Endometrial microvascular endothelial cells (primary cell): ENCODE results near the gene TBCD. TPM values are rescaled to one million over a fixed set of nuclear protein-coding genes. Genes with fewer than 3 reads are reported as not detected.

Source experiments
- in situ Hi-C: cut with HindIII; loops from 2 replicates; pipeline ENCODE4 v1.10.0; 2017; ENCODE audit warnings: low sequenced_read_pairs, low pct_unique_long_range_greater_than_20kb; ENCODE audit errors: inconsistent ontology term
- total RNA-seq: library from RNA; depleted of rRNA; stranded (reverse); fragments of >200 nt; gene quantifications from one replicate; pipeline ENCODE4 v1.2.3, GENCODE V29; 2015; ENCODE audit errors: inconsistent ontology term

TBCD gene
- total RNA-seq, 1 donor from 2014 or later, result 88.0 TPM

DNA sequence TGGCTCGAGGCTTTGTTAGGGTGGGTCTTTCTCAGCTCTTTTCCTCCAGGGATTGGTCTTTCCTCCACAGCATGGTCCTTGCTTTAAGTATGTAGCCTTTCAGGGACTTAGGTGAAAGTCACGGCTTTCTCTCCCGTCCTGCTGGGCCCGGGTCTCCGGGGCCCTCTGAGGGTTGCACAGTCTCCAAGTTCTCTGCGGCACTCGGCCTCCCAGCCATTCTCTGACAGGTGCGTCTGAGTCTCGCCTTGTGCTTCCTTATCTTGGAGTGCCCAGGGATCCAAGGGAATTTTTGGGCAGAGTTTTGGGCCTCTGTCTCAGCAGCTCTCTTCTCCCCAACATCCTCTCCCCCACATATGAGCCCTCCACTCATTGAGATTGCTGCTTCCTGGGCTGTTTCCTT is 51.3 kb downstream of the TBCD start:
- in situ Hi-C loops, result no loop called here

DNA sequence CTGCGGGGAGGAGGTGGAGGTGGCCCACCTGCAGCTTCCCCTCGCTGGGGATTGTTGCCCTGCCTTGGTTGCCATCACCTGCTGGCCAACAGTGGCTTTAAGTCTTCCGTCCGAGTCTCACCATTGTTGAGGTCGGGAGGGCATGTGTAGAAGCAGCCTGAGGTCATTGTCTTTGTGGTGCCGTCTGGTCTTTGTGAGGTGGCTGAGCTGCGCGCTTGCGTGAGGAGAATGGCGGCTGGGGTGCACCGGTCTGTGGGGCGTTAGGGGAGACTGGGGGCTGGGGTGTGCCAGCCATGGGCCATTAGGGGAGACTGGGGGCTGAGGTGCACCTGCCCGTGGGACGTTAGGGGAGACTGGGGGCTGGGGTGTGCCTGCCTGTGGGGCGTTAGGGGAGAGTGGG is 51.7 kb downstream of the TBCD start:
- in situ Hi-C loops, result no loop called here

DNA sequence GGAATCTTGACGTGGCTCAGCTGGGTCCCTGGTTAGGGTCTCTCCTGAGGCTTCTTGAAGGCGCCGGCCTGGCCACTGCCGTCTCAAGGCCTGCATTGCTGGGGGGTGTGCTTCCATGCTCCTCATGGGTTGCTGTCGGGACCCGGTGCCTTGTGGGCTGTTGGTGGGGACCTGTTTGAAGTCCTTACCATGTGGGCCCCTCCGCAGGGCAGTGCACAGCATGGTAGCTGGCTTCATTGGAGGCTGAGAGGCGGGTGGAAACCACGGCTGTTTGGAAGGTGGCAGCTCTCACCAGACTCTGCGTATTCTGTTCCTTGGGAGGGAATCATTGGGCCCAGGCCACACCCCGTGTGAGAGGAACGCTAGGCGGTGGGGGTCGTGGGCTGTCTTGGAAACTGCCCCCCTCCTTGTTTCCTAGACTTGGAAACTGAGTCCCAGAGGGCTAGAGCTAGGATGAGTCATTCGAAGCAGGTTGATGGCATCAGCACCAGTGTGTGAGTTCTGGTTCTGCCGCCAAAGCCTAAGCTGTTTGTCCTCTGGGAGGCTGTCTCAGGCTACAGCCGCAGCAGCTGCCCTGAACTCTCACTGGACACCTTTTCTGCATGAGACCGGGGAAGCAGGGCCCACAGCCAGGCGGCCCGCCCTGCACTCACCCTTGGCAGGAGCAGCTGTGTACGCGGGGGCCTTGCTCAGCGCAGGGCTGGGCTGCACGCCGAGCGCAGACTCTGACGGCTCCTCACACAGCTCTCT is 52.8 kb downstream of the TBCD start:
- in situ Hi-C loops, result no loop called here

DNA sequence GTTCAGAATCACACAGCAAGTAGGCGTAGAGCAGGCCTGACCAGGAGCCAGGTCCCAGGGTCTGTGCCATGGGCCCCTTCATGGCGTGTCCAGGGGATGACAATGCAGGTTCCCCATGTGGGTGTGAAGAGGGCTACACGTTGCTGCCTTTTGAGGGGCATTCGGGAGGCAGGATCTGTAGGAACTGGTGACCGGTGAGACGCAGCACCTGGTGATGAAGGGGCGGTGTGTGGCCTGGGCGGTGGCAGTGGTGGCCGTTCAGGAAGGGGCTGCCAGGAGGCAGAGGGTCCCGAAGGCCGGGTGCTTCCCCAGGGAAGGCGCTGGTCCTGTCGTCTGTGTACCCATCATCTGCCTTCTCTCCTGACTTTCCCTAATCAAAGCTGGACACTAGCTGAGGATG is 53.4 kb downstream of the TBCD start:
- in situ Hi-C loops, result no loop called here

DNA sequence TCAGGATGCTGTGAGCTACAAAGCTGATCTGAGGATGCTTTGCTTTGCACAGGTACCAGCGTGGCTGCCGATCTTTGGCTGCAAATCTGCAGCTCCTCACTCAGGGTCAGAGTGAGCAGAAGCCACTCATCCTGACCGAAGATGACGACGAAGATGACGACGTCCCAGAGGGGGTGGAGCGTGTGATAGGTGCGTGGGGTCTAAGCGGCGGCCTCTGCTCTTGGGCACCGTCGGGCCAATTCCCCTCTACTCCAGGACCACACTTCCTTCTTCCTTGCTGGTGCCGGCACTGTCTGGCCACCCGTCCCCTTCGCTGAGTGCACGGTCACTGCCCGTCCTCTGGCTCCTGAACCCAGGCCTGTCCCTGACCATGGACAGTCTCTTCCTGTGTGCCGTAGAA is 54.0 kb downstream of the TBCD start:
- in situ Hi-C loops, result no loop called here

DNA sequence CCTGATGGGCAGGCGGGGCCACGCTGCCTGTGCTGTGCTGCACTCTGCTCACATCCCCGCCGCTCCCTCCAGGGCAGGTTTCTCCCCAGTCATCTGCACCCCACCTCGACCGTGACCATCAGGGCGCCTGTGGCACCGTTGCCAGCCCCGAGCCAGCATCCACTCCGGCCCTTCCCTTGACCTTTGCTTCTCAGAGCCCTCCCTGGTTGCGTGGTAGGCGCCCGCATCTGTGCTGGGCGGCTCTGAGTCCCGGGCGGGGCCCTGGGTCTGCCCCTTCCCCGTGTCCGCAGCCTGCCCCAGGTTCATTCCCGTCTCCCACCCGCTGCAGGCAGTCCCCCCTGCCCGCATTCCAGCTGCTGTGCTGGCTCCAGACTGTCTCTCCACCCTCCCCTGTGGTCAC is 54.8 kb downstream of the TBCD start:
- in situ Hi-C loops, result no loop called here

DNA sequence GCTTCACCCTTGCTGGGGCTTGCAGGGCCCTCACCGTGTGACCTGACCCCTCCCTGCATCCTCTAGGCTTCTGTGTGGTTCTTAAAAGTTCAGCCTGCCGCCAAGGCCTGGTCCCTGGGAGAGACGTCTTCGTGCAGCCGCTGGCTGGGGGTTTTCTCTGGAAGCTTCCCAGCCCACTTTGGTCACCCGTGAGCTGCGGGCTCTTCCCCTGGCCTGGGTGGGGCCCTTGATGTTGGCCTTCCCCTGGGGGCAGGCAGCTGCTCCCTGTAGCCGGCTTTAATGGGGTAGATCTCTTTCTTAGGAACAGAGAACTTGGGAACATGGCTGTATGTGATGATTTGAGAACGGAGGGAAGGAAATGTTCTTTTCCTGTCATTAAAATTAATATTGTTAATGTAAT is 55.2 kb downstream of the TBCD start:
- in situ Hi-C loops, result no loop called here

DNA sequence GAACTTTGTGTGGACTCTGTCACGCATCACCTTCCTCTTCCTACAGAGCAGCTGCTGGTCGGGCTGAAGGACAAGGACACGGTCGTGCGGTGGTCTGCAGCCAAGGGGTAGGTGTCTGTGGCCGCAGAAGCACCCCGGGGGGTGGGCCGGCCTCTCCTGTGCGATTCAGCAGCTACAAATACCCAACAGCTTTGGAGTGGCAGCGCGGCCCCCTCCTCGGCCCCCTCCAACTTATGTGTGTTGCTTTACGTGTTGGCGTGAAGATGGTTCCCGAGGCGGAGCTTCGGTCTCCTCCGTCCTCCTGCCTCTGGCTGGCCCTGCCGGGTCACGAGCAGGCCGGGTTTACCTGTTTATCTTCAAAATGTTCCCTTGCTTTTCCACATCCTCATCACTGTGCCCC is 55.7 kb downstream of the TBCD start:
- in situ Hi-C loops, result no loop called here

DNA sequence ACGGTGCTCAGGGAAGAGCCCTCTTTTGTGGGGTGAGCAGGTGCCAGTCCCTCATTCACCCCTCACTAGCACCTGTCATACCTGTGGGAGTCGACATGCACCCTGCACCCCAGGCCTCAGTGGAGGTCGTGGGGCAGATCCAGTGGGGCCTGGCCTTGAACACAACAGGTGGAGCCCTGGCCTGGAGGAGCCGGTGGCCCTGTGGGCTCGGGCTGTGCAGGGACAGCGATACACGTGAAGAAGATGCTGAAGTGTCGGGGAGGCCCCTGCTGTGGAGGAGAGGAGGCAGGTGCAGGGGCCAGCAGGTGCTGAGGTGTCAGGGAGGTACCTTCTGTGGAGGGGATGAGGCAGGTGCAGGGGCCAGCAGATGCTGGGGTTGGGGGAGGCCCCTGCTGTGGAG is 56.1 kb downstream of the TBCD start:
- in situ Hi-C loops, result no loop called here

DNA sequence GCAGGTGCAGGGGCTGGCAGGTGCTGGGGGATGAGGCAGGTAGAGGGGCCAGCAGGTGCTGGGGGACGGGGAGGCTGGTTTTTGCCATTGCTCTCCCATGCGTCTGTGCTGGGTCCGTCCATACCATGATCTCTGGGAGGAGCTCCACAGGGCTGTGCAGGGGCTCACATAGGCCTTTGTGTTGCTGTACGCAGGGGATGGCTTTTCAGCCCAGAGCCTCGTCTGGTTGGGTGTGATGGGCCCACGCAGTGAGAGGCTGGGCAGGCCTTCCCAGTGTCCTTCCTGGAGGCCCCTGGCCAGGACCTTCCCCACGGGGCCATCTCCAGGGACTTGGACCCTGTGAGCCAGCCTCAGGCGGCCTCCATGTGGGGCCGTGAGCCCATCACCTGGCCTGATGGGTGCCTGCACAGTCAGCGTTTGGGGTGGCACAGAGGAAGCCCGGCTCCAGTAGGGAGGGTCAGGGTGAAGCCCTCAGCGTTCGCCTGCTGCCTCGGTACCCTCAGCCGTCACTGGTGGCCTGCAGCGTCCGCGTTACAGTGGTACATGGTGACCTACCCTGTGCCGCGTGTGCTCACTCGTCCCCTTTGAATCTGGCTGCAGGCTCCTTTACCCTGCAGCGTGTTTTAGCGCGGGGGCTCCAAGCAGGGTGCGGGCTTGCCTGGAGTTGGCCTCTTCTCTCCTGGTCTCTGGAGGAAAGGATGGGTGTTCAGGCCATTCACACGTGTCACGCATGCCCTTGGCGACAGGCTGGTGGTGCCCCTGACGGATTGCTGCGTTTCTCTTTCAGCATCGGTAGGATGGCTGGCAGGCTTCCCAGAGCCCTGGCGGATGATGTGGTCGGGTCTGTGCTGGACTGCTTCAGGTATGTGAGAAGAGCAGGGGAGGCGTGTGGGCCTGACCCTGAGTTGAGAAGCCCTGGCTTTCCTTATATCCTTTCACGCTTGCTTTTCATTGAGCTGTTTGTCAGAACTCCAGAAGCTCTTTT is 57.3 kb downstream of the TBCD start:
- in situ Hi-C loops, result no loop called here

DNA sequence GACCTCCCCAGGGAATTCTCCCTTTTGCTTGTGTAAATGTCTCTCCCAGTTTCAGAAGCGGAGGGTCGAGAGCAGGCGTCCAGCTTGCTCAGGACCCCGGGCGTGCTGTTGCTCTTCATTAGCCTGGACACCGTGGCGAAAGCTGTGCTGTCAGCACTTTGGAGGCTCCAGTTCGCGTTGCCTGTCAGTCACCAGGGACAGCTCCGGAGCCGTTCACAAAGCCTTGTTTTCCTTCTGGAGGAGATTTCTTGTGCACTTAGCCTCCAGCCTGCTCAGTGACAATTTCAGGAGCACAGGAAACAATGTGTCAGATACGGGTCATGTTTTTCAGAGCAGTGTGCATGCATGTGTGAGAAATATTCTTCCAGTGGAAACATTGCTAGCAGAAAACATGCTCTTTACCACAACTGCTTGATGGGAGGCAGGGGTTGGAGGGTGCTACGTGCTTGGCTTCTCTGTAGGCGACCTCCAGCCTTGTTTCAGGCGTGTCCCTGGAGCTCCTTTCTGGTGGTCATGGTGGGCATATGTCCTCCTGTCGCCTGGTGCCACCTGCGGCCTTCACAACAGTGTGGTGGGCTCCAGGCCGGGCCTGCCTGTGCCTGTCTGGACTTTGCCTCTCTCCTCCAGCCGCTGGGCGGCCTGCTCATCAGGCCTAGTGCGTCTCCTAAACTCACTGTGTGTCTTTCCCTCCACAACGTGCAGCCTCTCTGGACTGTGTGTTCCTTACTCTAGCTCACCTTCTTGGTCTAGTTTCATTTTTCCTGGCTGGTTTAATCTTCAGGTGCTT is 59.0 kb downstream of the TBCD start:
- in situ Hi-C loops, result no loop called here

DNA sequence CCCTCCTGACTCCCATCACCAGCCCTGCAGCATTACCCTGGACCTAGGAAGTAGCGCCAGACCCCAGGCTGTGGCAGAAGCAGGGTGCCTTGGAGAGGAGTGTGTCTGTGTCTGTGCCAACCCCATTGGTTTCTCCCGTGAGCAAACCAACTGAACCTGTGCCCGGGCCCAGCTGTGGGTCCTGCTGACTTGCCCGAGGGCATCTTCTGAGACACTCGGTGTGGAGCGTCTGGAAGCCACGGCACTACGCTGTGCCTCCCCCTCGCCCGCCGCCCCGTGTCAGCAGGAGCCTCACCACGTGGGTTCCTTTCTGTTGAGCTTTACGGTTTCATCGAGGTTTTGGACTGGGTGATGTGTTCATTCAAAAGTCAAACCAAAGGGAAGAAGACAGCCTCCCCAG is 60.2 kb downstream of the TBCD start:
- in situ Hi-C loops, result no loop called here

DNA sequence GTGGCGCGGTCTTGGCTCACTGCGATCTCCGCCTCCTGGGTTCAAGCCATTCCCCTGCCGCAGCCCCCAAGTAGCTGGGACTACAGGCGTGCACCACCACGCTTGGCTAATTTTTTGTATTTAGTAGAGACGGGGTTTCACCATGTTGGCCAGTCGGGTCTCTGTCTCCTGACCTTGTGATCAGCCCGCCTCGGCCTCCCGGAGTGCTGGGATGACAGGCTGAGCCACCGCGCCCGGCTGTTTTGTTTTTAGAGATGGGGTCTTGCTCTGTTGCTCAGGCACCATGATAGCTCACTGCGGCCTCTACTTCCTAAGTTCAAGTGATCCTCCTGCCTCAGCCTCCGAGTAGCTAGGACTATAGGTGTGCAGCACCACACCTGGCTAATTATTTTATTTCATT is 60.7 kb downstream of the TBCD start:
- in situ Hi-C loops, result no loop called here

DNA sequence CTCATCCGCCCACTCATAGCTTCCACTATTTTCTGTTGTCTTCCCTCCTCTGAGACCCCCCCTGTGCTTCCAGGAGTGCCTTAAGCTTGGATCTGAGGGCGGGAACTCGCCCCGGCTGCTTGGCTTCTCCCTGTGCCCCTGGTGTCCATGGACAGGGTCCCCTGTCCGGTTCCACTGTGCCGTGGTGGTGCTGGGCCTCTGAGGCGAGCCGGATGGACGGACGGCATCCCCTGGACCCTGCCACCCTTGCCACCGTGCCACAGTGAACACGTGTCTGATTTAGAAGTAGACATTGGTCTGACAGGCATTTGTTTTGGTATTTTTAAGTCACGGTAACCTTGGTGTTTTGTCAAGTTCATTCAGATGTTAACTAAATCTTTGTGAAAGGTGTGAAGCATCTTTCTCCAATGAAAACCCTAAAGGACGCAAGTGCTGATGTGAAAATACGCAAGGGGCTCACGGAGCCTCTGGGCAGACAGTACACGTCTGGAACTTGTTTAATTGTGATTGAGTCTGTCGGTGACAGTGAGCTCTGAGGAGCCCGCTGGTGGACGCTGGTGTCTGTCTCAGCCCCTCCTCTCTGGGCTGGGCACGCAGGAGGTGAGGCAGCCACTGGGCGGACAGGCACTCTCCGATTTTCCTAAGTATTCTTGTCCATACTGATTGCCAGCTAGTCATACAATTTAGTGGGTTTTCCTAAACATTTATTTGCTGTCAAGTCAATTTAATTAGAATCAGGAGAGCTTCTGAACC is 61.6 kb downstream of the TBCD start:
- in situ Hi-C loops, result no loop called here

DNA sequence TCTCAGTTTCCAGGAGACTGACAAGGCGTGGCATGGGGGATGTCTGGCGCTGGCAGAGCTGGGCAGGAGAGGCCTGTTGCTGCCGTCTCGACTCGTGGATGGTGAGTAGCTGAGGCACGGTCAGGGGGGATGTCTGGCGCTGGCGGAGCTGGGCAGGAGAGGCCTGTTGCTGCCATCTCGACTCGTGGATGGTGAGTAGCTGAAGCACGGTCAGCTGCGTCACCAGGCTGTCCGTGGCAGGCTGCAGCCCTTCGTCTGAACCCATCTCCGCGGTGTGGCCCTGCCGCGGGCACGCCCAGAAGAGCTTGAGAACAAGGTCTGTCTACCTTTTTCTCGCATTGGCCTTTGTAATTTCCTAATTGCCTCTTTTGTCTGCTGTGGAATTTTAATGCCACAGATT is 63.0 kb downstream of the TBCD start:
- in situ Hi-C loops, result no loop called here

DNA sequence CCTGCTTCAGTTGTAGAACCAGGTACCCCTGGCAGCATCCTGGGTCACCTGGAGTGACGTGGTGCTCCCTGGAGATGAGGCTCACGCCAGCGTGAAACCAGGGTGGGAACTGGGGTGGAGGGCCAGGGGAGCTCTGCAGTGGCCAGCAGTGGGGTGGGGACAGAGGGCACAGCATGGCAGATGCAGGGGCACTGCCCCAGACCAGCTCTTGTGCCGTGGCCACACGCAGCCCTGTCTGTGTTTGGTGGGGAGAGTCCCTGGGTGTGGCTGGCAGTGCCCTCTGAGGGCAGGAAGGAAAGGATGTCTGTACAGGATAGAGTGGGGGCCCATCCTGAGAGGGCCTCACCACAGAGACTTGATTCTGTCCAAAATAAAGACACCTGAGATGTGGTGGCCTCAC is 63.5 kb downstream of the TBCD start:
- in situ Hi-C loops, result no loop called here

DNA sequence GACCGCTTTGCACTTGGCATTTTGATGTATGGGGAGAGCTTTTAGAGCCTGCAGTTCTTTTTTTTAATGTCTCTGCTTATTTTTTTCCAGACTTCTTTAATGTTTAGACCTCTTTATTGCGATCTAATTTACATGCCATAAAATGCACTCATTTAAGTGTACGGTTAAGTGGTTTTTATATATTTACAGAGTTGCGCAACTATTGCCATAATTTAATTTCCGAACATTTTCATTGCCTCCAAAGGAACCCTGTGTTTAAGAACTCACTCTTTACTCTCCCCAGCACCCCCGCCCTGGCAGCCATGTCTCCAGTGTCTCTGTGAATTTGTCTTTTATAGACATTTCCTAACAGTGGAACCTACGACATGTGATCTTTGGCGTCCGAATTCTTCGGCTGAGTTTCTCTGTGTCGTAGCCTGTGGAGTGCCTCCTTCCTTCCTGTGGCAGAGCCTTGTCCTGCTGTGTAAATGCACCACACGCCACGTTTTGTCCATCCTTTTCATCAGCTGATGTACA is 64.0 kb downstream of the TBCD start:
- in situ Hi-C loops, result no loop called here

DNA sequence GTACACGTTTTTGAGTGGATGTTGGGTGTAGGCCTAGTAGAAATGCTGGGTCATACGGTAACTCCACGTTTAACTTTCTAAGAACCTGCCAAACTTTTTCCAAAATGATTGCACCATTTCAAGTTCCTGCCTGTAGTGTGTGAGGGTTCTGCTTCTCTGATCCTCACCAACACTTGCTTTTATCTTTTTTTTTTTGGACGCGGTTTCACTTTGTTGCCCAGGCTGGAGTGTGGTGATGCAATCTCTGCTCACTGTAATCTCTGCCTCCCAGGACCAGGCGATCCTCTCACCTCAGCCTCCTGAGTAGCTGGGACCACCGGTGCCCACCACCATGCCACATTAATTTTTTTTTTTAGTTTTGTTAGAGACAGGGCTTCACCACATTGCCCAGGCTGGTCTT is 64.5 kb downstream of the TBCD start:
- in situ Hi-C loops, result no loop called here

DNA sequence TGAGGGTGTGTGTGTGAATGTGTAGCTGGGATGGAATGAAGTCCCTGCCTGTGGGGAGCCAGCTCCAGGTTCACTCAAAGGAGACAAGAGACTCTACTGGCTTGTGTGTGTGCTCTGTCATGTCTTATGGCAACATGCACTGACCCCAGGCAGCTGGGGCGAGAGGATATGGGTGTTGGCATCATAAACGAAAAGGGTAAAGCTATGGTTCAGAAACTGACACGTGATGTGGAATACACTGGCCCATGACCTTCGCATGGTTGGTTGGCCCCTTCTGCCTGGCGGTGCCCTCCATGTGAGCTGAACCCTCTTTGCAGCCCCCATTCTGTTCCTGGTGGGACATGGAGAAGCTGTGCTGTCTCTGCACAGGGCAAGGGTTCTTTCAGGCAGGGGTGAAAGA is 66.1 kb downstream of the TBCD start:
- in situ Hi-C loops, result no loop called here
